Subcutaneous adipose tissue (tissue), 4 donors: Measurements from ENCODE around the gene MFSD2A. TPM values are rescaled to one million over a fixed set of nuclear protein-coding genes. Genes with fewer than 3 reads are reported as not detected.

Experiments
- CTCF ChIP-seq: fragments of 450-650 bp; IDR thresholded peaks from one replicate; pipeline ENCODE4 v1.5.1; 2016; ENCODE audit warnings: low read depth, mild to moderate bottlenecking, control low read depth, antibody characterized with exemption, moderate library complexity
- total RNA-seq, 4 donors: library from RNA; depleted of rRNA; stranded (reverse); fragments of >200 nt; gene quantifications; one replicate each; pipeline ENCODE4 v1.1.0, GENCODE V29; 2016

Gene MFSD2A
- total RNA-seq, 4 donors from 2014 or later: 0.66 to 4.6 (median 2.6) TPM

DNA sequence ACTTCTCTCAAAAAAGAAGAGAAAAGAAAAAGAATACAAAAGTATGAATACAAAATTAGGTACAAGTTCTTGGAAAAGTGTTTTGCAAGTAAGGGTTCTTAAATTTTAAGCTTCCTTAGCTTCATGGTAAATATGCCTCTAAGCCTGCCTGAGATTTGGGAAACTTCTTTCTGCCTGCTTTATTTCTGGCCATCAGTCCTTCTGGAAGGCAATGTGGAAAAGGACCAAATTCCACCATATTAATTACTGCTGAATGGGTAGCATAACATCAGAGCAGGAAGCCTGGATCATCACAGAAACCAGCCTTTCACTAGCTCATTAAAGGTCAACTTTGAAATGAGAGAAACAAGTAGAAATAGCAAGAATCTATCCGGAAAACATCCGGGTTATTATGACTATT is 46.5 kb downstream of the MFSD2A start:
- TF ChIP-seq CTCF: no peak

GRCh38 chr1:40003156-40004093 is 48.5 kb downstream of the MFSD2A start:
- no peak for TF ChIP-seq CTCF

DNA sequence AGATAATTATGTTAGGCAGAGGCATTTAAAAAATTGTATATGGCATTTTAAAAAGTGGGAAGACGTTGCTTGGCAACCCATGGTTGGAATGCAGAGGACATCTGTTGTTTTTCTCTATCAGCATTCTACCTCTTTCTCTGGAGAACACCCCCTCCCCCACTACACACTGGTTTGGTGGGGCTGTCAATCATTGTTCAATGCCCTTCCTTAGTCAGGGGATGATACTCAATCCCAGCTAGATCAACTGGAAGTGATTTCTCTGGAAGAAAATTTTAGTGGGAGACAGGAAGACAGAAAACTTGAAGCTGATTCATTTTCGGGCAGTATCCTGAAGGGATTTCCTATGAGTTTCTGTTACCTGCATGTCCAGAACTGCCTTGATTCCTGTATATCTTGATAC is 49.9 kb downstream of the MFSD2A start:
- no peak for TF ChIP-seq CTCF

- no peak for TF ChIP-seq CTCF
Observed at GRCh38 chr1:40011198-40011597, 56.3 kb downstream of the MFSD2A start.

- no peak for TF ChIP-seq CTCF
Observed at GRCh38 chr1:40014253-40014706, 59.3 kb downstream of the MFSD2A start.

DNA sequence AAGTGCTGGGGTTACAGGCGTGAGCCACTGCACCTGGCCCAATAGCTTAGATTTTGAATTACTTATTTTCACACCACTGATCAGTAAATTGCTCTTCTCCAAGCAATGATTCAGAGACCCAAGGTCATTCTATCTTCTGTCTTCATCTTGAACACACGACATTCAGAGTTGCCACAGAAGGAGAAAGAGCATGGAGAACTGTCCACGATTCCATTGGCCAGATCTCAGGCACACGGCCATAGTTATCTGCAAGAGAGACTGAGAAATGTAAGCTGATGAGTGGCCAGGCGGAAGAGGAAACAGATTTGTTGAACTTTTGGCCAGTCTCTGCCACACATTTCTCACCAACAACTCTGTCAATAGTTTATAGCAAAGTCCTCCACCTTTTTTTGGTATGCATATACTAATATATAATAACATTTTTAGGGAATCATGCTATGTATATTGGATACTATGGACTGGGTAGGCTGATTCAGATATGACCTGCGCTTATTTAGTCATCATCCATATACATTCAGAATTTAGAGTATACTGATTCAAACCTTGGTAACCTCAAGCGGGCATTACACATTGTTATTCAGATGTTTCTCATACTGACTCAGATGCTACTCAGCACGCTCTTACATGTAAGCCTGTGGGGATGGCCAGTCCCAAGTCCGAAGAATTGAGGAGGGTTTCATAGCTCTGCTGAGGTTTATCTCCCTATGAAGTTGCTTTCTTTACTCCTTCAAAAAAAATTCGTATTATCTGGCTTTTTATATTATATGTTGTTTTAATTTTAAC is 60.1 kb downstream of the MFSD2A start:
- no peak for TF ChIP-seq CTCF
